TTC549 (cell line): ENCODE results near the gene RUNX1.

Experiments used
- FAIRE-seq: peaks from 2 replicates; lab custom pipeline; 2012; peaks lifted over from hg19 to GRCh38; lab: Jason Lieb, UNC

RUNX1 gene

DNA sequence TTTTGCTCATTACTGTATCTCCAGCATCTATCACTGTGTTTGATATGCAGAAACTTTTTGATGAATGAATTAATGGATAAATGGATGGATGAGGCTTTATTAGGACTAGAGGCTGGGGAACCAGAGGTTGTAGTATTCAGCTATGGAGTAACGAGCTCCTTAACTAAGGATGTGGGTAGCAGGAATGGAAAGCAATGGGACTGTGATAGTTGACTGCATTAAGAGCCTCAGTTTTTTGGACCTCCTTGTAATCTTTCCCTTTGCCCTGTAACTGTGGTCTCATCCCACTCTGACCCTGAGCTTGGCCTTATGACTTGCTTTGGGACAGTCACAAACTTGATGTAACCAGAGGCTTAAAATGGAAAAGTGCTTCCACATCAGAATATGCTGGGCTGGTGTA is 9.0 kb upstream of the RUNX1 start:
- FAIRE-seq, result no peak

DNA sequence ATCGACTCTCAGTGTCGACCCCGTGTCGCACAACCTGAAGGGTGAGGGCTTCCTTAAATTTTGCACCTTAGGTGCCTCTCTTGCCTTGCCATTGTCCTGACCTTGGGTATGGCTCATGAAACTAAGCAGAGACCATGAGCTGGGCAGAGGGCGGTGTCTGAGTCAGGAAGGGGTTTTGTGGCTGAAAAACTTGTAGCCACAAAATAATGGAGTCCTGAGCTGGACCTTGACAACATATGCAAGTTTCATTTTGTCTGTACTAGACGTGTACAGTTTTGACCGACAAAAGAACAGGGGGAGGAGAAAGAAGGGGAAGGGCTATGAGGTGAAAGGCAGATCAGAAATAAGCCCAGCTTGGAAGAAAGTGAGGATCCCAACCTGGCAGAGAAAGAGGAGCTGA is 8.3 kb upstream of the RUNX1 start:
- no peak for FAIRE-seq

DNA sequence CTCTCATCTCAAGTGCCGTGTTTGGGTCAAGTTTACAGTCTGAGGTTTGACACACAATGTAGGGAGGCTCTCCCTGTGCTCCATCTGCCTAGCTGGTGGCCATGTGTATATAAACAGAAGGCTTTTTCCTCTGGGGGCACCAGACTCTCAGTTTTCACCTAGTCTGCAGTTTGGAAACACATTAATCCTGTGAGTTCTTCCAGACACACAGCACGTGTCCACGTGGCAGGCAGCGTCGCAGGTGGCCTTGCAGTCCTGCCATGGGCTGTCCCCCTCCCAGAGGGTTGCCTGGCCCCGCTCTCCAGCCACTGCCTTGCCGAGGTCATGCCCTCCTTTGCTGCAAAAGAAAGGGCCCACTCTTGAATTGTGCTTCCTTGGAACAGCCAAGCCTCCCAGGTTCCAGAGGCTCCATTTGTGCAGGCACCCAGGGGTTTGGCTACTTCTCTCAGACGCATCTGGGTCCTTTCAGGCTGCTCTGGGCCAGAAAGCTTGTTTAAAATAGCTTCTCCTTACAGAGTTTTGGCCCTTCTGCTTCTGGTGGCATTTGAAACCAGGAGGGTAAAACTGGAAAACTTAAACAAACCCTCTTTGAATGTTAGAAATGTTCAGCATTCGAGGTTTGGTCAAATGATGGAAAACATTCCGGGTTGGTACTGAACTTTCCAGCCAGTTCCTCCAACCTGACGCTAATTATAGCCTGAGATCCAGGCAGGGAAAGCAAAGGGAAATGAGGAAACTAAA is 4.4 kb upstream of the RUNX1 start:
- FAIRE-seq, result no peak

DNA sequence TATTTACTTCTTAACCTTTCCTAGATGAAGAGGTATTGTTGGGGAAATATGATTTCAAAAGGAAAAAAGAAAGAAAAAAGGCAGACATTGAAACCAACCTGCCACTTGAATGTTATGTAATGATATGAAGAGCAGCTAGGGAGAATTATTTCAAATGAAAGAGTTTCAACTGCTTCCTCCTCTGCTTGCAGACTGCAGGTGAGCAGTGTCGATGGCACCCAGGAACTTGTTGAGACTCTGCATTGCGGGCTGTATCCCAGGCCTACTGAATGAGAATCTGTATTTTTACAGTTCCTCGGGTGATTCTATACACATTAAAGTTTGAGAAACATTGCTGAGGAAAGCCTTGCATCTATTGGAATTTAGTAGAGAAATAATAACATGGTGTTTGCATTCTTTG is 3.7 kb upstream of the RUNX1 start:
- no peak for FAIRE-seq

DNA sequence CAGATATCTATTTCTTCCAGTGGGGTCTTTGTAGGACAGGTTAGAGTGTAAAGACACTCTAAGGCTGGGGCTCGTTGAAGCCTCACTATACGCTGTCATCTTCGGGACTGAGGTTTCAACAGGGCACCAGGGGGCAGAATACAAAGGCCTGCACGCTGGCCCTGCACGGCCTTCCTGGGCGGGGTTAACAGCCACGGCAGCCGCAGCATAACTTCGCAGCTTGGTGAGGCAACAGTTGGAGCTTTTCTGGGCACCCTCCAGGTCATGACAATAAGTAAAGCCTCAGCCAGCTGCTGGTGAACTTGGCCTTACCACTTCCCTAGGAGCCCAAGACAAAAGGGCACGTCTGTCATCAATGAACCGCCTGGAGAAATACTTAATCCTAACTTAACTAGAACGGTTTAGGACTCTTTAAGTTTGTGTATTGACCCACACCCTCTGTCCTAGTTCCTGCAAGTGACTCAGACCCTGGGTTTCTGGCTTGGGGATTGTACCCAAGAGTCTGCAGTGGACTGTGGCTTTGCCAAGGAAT is 2.3 kb upstream of the RUNX1 start:
- no peak for FAIRE-seq

DNA sequence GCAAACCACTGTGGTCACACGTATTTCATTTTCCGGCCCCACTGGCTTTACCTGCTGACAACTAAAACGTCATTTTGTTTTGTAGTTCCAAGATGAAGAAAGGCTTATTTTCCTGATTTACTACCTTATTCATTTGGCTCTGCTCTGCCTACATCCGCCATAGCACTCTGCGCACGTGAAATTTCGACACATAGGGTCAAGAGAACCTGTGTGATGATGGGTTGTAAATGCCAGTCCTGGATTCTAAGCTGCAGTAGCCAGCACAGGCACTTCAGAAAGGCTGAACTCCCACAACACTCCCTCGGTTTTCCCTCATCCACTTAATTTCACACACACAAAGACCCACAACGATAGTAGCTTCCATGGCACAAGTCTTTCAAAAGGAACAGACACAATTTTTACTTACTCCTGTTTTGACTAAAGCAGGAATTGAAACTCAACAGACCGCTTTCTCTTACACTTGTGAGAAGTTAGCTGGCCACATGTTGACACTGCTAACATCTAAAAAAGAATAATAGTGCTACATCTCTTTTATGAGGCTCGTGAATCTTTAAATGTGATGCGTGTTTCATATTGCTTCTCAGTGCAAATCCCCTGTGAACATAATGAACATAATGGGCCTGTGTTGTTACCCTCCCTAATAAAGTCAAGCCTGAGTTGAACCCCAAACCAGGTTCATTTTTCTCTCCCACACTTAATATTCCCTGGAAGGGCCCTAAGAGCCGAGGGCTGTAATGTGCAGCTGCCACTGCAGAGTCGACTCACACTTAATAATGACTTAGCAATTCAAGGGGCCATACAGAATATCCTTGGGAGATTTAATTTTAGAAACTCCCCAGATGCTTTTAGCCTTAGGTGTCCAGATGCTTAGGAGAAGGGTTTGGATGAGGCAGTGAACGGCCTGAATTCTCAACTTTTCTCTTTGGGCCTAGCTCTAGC is 1.5 kb upstream of the RUNX1 start:
- FAIRE-seq, result no peak

DNA sequence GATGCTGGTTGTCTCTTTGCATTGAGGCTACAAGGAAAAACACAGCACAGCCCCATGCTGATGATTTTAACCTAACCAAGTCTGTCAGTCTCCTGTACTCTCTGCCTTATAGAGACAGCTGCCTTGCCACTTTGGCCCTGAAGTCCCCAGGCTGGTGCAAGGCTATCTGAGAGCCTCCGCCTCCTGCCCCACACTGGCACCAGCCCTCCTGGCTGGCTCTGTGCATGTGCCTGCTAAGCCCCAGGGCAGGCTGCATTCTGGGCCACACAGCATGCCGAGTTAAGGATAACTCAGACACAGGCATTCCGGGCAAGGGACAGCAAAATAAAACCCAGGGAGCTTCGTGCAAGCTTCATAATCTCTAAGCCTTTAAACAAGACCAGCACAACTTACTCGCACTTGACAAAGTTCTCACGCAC is 910 bp downstream of the RUNX1 start:
- FAIRE-seq, result no peak

DNA sequence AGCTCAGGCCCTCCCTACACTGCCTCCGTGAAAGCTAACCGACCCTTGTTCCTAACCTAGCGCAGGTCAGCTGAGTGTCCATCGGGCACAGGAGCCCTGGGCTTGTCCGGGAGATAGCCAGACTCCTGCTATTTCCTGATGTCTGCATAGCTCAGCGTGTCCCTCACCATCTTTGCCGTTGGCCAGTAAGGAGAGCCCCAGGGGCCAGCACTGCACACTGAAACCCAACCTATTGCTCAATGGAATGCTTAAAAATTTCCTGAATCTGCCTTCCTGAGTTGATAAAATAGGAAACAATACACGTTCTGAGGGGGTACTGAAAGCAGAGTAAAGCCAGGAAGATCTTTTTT is 2.2 kb downstream of the RUNX1 start:
- no peak for FAIRE-seq

DNA sequence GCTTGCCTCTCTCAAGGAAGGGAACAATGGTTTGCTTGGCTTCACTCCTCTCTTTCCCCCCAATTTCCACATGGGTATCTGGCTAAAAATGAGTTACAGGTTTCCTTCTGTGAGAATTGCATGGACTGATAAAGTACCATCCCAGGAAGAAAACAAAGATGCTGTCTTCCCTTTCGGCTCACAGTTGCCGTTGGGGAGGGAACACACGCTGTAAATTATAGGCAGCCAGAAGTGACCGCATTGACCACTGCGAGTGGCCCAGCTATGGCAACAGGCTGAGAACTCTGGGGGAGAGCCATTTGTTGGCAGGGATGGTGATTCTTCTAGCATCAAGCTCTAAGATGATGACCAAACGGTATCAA is 2.9 kb downstream of the RUNX1 start:
- no peak for FAIRE-seq

DNA sequence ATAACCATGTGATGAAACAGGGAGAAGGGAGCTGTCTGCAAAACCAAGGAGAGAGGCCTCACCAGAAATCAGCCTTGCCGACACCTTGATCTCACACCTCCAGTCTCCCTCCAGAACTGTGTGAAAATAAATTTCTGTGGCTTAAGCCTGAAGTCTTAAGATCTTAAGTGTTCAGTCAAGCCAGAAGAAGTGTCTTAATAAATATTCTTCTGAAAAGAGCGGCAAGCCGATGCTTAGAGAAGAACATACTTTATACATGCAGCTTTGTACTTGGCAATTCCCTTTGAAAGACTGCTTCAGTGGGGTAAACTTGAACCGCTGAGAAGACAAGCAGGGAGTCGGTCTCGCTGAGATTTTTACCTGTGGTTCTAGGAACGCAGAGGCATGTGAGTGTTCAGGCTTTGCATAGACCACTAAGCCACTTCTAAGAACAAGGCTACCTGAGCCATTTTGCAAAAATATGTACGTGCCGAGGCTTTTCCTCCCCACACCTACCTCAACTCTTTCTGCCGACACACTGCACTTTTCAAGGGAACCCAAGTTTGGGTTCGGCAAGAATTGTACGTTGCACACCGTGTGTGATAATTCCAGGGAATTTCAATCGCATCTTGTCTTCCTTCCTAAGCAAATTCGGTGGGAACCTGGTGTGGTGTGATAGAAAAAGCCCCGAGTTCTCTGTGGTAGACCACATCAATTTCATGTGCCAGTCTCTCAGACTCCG is 3.4 kb downstream of the RUNX1 start:
- no peak for FAIRE-seq

DNA sequence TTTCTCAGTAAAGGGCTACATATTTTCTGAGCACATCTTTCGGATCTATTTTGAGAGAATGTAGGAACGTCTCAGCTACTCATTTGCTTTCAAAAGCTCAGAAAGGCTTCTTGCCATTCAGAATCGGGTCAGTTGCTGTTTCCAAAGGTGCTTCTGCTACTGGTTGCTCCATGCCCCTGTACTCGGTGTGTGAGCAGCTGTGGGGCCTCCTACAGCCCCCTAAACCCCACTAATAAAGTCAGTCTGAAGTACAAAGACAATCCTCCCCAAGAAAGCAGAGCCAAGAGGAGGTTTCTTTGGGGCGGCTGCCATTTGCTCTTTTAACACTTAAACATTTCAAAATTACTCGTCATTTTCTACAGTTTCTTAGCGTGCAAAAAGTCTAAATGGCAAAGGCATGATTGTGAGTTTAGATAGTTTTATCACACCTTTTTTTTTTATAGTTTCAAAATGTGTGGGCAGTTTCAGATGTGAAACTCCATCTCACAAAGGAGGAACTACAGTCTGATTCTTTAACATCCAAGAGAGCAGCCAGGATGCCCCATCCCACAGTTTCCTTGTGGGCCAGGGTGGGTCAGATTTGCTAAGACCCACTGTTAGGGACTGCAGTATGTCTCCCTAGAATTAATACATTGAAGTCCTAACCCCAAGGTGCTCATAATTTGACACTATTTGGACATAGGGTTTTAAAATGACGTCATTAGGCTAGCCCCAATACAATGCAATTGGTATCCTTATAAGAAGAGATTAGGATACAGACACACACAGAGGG is 4.1 kb downstream of the RUNX1 start:
- no peak for FAIRE-seq

DNA sequence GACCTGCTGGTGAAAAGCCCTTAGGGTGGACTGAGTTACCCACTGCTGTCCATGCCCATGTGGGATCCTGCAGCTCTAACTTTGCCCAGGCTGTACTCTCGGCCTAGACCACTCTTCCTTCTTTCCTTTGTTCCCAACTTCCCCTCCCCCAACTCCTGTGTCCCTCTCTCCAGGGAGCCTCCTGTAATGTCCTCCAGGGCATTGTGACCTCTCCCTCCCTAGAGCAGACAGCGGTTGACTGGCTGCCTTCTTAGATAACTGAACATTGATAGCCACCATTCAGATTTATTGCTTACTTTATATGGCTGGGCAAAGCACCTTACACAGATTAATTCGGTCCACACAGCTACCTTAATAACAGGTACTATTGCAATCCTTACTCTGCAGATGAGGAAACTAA is 5.0 kb downstream of the RUNX1 start:
- FAIRE-seq, result no peak

DNA sequence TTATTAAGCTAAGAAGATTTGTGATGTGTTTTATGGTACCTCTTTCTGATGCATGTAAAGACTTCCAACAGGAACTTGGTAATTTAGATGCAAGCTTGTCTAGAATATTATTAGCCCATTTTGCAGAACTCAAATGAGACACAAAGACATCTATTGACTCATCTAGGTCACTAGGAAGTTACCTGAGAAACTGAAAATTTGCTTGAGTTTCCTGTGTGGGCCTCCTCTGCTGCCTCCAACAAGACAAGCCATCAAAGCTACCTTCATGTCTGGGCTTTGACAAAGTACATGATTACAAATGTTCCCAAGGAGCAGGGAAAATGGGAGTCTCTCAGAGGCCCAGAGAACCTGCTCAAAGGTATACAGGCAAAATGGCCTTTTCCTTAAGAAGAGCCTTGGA is 5.6 kb downstream of the RUNX1 start:
- FAIRE-seq, result no peak

DNA sequence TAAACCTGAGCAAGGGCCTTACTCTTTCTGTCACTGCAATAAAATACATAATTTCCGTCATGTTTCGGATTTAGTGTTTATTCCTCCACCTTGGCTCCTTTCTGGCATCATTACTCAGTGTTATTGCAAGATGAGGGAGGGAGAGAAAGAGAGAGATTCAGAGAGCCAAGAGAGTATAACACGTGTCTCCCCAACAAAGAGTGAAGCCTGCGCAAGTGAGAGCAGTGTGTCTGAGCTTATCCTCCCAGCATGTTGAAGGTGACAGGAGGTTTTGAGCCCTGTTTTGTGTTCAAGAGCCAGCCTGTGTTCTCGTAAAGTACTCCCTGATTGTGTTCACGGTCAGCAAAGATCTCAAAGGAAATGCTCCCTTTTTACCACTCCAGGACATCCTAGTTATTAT is 6.3 kb downstream of the RUNX1 start:
- FAIRE-seq, result no peak

DNA sequence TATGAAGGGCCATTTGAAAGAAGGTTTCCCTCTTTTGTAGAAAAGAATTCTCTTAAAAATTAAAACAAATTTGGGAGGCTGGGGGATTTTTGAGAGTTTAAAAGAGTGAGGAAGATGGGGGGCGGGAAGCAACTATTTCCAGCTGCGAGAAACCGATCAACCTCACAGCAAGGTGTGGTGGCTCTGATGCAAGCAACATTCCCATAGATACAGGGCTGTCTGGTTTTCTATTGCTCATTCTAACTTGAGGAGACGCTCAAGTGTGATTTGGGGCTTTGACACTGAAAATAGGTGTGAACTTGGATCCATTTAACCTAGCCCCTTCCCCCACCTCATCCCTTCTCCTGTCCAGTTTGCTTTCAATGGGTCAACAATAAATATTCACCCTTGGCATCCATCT is 7.2 kb downstream of the RUNX1 start:
- no peak for FAIRE-seq

DNA sequence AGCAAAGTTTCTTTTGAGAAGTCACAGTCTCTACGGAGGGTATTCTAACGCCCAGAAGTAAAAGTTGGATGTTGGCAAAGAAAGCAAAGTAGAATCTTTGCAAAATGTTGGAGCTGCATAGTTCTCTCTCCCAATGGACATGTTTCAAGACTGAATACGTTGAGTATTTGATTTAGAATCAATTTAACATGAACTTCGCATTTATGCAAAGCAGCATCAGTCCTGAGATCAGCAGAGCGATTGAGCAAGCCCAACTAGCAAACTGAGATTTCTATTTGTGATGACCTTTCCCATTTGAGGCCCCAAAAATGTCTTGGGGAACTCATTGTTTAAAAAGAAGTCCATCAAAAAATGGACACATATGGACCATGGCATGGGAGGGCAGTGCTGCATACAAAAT is 8.0 kb downstream of the RUNX1 start:
- no peak for FAIRE-seq

DNA sequence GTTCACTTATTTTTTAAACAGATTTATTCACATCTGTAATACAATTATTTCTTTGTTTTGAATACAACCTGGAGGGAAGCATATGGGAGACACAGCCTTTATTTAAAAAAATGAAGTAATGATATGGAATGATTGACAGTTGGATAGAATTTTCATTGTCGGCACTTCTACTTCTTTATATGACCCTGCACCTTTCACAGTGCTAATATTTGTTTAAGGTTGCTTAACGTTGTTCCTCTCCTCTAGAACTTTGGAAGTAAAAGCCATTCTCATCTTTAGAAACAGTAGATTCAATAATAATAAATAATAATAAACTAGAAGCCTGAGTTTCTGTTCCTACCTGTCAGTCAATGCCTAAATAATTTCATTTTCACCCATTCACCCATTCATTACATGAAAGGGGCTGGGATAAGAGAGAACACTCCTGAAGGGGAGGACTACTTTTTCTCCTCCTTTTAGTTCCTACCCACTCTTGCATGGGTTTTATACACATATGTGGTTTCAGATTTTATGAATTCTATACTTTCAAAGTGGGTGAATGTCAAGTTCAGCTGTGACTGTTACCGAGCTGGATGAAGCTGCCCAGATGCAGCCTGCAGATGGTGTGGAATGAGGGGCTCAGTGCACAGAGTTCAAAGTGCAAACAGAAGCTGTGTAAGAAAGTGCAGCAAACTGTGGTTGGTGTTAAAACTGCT is 9.4 kb downstream of the RUNX1 start:
- no peak for FAIRE-seq

DNA sequence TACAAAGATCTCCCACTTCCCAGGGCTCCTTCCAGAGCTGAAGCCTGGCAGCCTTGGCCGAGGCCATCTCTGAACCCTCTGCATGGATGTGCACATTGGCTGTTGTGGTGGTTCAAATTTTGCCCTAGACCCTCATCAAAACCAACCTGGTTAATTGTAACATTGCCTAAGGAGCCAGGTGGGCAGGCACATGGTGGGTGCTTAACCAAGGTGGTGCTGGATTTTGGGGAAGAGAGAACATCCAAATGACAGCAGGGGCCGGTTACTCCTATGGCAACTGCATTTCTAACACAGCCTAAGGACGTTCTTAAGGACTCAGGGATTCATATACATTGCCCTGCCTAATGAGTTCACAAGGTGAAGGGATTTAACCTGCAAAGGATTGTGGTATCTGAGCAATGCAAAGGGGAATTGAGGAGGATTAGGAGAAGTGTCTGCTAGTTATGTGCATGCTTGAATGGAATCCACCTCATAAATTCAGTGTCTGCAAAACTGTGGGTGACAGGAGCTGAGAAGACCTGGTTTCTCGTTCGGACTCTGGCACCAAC is 10.3 kb downstream of the RUNX1 start:
- no peak for FAIRE-seq

DNA sequence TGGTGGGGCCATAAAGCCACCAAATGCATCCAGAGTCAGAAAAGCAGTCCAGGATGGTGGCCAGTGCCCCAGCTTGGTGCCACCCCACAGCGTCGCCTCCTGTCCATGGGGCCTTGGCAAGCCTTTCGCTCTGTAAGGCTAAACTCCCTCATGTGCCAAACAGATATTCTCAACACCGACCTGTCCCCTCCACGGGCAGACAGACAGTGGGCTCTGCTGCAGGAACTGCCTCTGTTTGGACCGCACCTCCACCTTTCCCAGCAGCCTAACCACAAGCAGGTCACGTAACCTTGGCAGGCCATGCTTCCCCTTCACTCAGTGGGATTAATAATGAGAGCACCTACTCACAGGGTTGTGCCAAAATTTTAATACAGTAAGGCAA is 11.7 kb downstream of the RUNX1 start:
- FAIRE-seq, result no peak

DNA sequence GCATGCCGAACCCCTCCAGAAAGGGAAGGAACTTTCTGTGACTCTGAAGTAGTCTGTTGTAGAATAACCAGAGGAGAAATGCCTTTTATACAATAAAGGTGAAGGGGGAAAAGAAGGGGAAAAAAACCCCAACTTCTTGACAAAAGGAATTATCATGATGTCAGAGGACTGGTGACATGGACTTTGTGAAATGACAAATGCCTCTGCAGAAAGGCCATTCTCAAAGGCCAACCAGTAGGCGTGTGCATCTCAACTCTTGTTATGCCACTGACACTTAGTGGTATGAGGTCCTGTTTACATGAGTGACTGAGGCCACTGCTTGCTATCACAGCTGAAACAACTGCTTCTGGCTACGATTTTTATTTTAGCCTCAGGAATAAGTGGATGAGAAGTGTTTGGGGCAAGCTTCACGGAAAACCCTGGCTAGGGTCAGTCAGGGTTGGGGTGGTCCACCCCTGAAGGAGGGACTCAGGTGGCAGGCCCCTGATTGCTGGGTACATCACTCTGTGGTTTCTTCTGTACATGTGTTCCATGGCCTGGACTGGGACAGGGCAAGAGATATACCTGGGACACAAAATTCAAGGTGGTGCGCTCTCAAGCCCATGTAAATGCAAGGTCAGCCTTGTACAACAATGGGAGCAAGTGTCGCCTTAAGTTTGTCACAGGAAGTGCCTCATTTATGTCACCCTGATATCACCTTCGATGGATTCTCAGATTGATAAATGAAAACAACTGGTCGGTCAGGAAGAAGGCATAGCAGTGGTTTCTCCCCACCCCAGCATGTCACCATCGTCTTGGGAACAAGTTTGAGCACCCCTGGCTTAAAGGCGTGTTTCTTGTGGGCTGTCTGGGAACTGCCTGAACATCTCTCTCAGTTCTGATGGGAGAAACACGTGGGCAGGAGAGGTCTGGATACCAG is 12.4 kb downstream of the RUNX1 start:
- no peak for FAIRE-seq
